ENCODE measurements around the gene ZNF823. TPM values are rescaled to one million over a fixed set of nuclear protein-coding genes. Genes with fewer than 3 reads are reported as not detected.

Gene ZNF823
- total and polyA plus RNA-seq, 4 donors, result 2.4 to 6.4 (median 3.1) TPM

GRCh38 chr19:11698231-11698630 lies 40.5 kb downstream of the ZNF823 start:
- Histone ChIP-seq H3K9me3 (ENCODE audit: control insufficient read depth in 4 of 4, low read length in 3 of 4) (no peaks in the 10 kb centered on the region), H3K27me3 (ENCODE audit: control insufficient read depth in 4 of 4, insufficient read depth in 4 of 4, low read length in 3 of 4) (no peaks in the 10 kb centered on the region), H3K4me3 (ENCODE audit: low read depth in 1 of 3, low read length in 3 of 3) (no peak overlapping the region), H3K27ac (ENCODE audit: low read depth in 1 of 2, low read length in 2 of 2) (no peak overlapping the region), H3K4me1 (ENCODE audit: control insufficient read depth in 4 of 4, insufficient read depth in 4 of 4, low read length in 3 of 4) (peaks cover 0 to 15% (median 7%) of the 10 kb centered on the region in 4 donors), H3K9ac (ENCODE audit: low read depth in 1 of 2, low read length in 2 of 2) (no peak overlapping the region), H3K36me3 (ENCODE audit: control insufficient read depth in 4 of 4, insufficient read depth in 3 of 4, low read depth in 1 of 4, low read length in 3 of 4) (no peaks in the 10 kb centered on the region)
- TF ChIP-seq GABPA (IDR thresholded peaks at IDR 0.05 in 1 of 2, conservative IDR thresholded peaks at IDR 0.05 in 1 of 2), result no peak
- no peak for TF ChIP-seq RXRA (IDR thresholded peaks at IDR 0.05)
- TF ChIP-seq, protein P1, sequence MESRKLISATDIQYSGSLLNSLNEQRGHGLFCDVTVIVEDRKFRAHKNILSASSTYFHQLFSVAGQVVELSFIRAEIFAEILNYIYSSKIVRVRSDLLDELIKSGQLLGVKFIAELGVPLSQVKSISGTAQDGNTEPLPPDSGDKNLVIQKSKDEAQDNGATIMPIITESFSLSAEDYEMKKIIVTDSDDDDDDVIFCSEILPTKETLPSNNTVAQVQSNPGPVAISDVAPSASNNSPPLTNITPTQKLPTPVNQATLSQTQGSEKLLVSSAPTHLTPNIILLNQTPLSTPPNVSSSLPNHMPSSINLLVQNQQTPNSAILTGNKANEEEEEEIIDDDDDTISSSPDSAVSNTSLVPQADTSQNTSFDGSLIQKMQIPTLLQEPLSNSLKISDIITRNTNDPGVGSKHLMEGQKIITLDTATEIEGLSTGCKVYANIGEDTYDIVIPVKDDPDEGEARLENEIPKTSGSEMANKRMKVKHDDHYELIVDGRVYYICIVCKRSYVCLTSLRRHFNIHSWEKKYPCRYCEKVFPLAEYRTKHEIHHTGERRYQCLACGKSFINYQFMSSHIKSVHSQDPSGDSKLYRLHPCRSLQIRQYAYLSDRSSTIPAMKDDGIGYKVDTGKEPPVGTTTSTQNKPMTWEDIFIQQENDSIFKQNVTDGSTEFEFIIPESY (IDR thresholded peaks at IDR 0.05), result no peak
- no peak for TF ChIP-seq JUND (IDR thresholded peaks at IDR 0.05)
- TF ChIP-seq CTCF (IDR thresholded peaks at IDR 0.05; ENCODE audit: low read depth, low read length, missing input control), result no peak
- TF ChIP-seq, protein P2, sequence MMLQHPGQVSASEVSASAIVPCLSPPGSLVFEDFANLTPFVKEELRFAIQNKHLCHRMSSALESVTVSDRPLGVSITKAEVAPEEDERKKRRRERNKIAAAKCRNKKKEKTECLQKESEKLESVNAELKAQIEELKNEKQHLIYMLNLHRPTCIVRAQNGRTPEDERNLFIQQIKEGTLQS (IDR thresholded peaks at IDR 0.05), result no peak
- TF ChIP-seq RAD21 (IDR thresholded peaks at IDR 0.05), result no peak
- TF ChIP-seq YY1 (IDR thresholded peaks at IDR 0.05), result no peak
- no peak for TF ChIP-seq FOXA2 (IDR thresholded peaks at IDR 0.05)
- no peak for TF ChIP-seq HNF4G (IDR thresholded peaks at IDR 0.05)
- TF ChIP-seq EGR1 (IDR thresholded peaks at IDR 0.05; ENCODE audit: low read depth in 2 of 2), result no peak
- TF ChIP-seq, protein P3, sequence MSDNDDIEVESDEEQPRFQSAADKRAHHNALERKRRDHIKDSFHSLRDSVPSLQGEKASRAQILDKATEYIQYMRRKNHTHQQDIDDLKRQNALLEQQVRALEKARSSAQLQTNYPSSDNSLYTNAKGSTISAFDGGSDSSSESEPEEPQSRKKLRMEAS (IDR thresholded peaks at IDR 0.05), result no peak
- TF ChIP-seq FOXA1 (IDR thresholded peaks at IDR 0.05), result no peak
- TF ChIP-seq REST (IDR thresholded peaks at IDR 0.05), result no peak
- TF ChIP-seq TAF1 (conservative IDR thresholded peaks at IDR 0.05), result no peak
- TF ChIP-seq NR2F2 (IDR thresholded peaks at IDR 0.05), result no peak
- WGBS, result 99% methylated on average over 6 of the region's 6 CpGs
- no peak for DNase-seq (ENCODE audit: low spot score)
